Endothelial cell of umbilical vein (primary cell): ENCODE results near the gene ABCD3. TPM values are rescaled to one million over a fixed set of nuclear protein-coding genes. Genes with fewer than 3 reads are reported as not detected.

ENCODE experiments used
- BruUV-seq: library from RNA; stranded (reverse); fragments of 400-500 nt; replicated peaks from 2 replicates; lab custom pipeline; 2021; lab: Mats Ljungman, UMichigan
- CTCF ChIA-PET: fragments of 300-600, 350-600 bp; sonication (Branson Sonifier 250); formaldehyde crosslinking; loops from one replicate; lab custom pipeline; 2021; ENCODE audit warnings: antibody characterized with exemption, inconsistent platforms; lab: Charles Lee
- POLR2A ChIA-PET: fragments of 300-600, 350-600 bp; sonication (Branson Sonifier 250); formaldehyde crosslinking; loops from one replicate; lab custom pipeline; 2021; ENCODE audit warnings: antibody characterized with exemption, inconsistent platforms; lab: Charles Lee
- DNase-seq: peaks from one replicate; pipeline ENCODE4 v3.0.0-alpha.2; 2011; ENCODE audit warnings: low read depth, low spot score
- FAIRE-seq: peaks from 2 replicates; lab custom pipeline; 2011; peaks lifted over from hg19 to GRCh38; lab: Jason Lieb, UNC
- H2AFZ ChIP-seq: 2 replicates; pipeline ENCODE4 v1.6.0; 2012; ENCODE audit warnings: low read depth, low read length, control low read depth, inconsistent platforms
- H3K27ac ChIP-seq: 2 replicates; pipeline ENCODE4 v1.5.1; 2011; ENCODE audit warnings: low read depth, mild to moderate bottlenecking, control low read depth, low read length, moderate library complexity; ENCODE audit not compliant: insufficient read depth
- H3K27me3 ChIP-seq, 2 experiments: 2 replicates each; pipeline versions ENCODE4 v1.6.0 to v1.6.1; 2011; ENCODE audit warnings: low read length in 2 of 2, mixed read lengths in 1 of 2; ENCODE audit not compliant: control insufficient read depth in 2 of 2, insufficient read depth in 2 of 2
- H3K36me3 ChIP-seq, 2 experiments: 2 replicates in 1 of 2; 3 replicates in 1 of 2; pipeline ENCODE4 v1.5.1; 2011; ENCODE audit warnings: low read length in 2 of 2, mild to moderate bottlenecking in 1 of 2, moderate library complexity in 1 of 2; ENCODE audit not compliant: control insufficient read depth in 2 of 2, insufficient read depth in 2 of 2; ENCODE audit errors: extremely low read depth in 1 of 2
- H3K4me1 ChIP-seq: 3 replicates; pipeline ENCODE4 v1.5.1; 2011; ENCODE audit warnings: mild to moderate bottlenecking, low read length; ENCODE audit not compliant: control insufficient read depth, insufficient read depth; ENCODE audit errors: extremely low read depth
- H3K4me2 ChIP-seq: 2 replicates; pipeline ENCODE4 v1.6.1; 2011; ENCODE audit warnings: low read length, control low read depth, mixed read lengths; ENCODE audit not compliant: insufficient read depth
- H3K4me3 ChIP-seq, 3 experiments: fragments of 200-600 bp in 1 of 3; sonication (generic), shearing (Covaris generic) in 1 of 3; replicated peaks in 1 of 3; 2 replicates each; pipeline ENCODE4 v1.5.1; 2011 to 2016; ENCODE audit warnings: control low read depth in 3 of 3, low read length in 3 of 3, mild to moderate bottlenecking in 2 of 3, inconsistent platforms in 1 of 3, low read depth in 1 of 3, moderate library complexity in 1 of 3; ENCODE audit not compliant: insufficient read depth in 1 of 3
- H3K79me2 ChIP-seq: 2 replicates; pipeline ENCODE4 v1.6.0; 2012; ENCODE audit warnings: low read length, inconsistent platforms; ENCODE audit not compliant: control insufficient read depth, insufficient read depth
- H3K9ac ChIP-seq: replicated peaks from 2 replicates; pipeline ENCODE3; 2011; ENCODE audit warnings: low read length, control low read depth; ENCODE audit not compliant: insufficient read depth; ENCODE audit errors: extremely low read depth
- H3K9me1 ChIP-seq: replicated peaks from 3 replicates; pipeline ENCODE4 v1.6.0; 2011; ENCODE audit warnings: mild to moderate bottlenecking, low read length; ENCODE audit not compliant: control insufficient read depth, insufficient read depth; ENCODE audit errors: extremely low read depth
- H3K9me3 ChIP-seq: replicated peaks from 2 replicates; pipeline ENCODE4 v1.5.1; 2012; ENCODE audit warnings: low read length, inconsistent platforms; ENCODE audit not compliant: control insufficient read depth, insufficient read depth
- H4K20me1 ChIP-seq: replicated peaks from 2 replicates; pipeline ENCODE3; 2011; ENCODE audit warnings: mild to moderate bottlenecking, low read length; ENCODE audit not compliant: control insufficient read depth, insufficient read depth; ENCODE audit errors: extremely low read depth
- EZH2 ChIP-seq: IDR thresholded peaks from 2 replicates; pipeline ENCODE4 v1.6.1; 2012; ENCODE audit warnings: borderline replicate concordance, low read depth, mild to moderate bottlenecking, moderate library complexity, low read length, inconsistent platforms; ENCODE audit not compliant: severe bottlenecking
- FOS ChIP-seq: IDR thresholded peaks from 2 replicates; pipeline ENCODE4 v1.6.1; 2011; ENCODE audit warnings: mild to moderate bottlenecking, low read length, moderate library complexity, borderline replicate concordance; ENCODE audit not compliant: insufficient read depth
- GATA2 ChIP-seq: IDR thresholded peaks from 2 replicates; pipeline ENCODE4 v1.7.0; 2011; ENCODE audit warnings: low read depth, mild to moderate bottlenecking, moderate library complexity, mixed read lengths, low read length; ENCODE audit not compliant: insufficient read length, insufficient read depth
- JUN ChIP-seq: IDR thresholded peaks from 2 replicates; pipeline ENCODE4 v1.6.1; 2011; ENCODE audit warnings: borderline replicate concordance, low read depth; ENCODE audit not compliant: insufficient read length, insufficient read depth
- MYC ChIP-seq: IDR thresholded peaks from one replicate; pipeline ENCODE4 v1.6.1; 2011; ENCODE audit warnings: mild to moderate bottlenecking, low read depth, low read length
- POLR2A ChIP-seq: IDR thresholded peaks from 2 replicates; pipeline ENCODE4 v1.6.1; 2012; ENCODE audit warnings: low read depth, mild to moderate bottlenecking, control low read depth, low read length
- POLR2AphosphoS5 ChIP-seq: IDR thresholded peaks from 2 replicates; pipeline ENCODE4 v1.6.1; 2012; ENCODE audit warnings: low read depth, mild to moderate bottlenecking, control low read depth, low read length, moderate library complexity; ENCODE audit not compliant: insufficient read depth
- dilution Hi-C: fragments of 300-500 bp; cut with MboI; formaldehyde crosslinking; loops from one replicate; pipeline ENCODE4 v1.15.0; 2019; ENCODE audit warnings: low sequenced_read_pairs; ENCODE audit not compliant: extremely low pct_ligation_motif_present
- intact Hi-C: fragments of 100-400 bp; cut with micrococcal nuclease; formaldehyde crosslinking; loops from one replicate; pipeline ENCODE4 v1.10.0; 2022
- polyA plus RNA-seq, 4 experiments: library from polyadenylated mRNA; depleted of rRNA in 3 of 4; stranded (reverse) in 3 of 4; unstranded in 1 of 4; fragments of >200 nt; gene quantifications; 2 replicates each; pipeline versions ENCODE4 v1.2.1 to v1.2.3, GENCODE V29; 2011 to 2012; ENCODE audit warnings: missing spikeins in 1 of 4
- total RNA-seq: library from RNA; stranded (reverse); gene quantifications from 2 replicates; pipeline ENCODE4 v1.2.3, GENCODE V29; 2021
- TF ChIP-seq, protein P1 (sequence below): IDR thresholded peaks from 2 replicates; pipeline ENCODE4 v1.6.1; 2011; ENCODE audit not compliant: insufficient read depth, insufficient read length
- TF ChIP-seq, protein P2 (sequence below), 2 donors: IDR thresholded peaks; 1 replicate in 1 of 2; 2 replicates in 1 of 2; pipeline ENCODE4 v1.5.1; 2011; ENCODE audit warnings: low read length in 2 of 2, mild to moderate bottlenecking in 2 of 2, moderate library complexity in 2 of 2, control low read depth in 1 of 2, inconsistent platforms in 1 of 2, low read depth in 1 of 2; ENCODE audit not compliant: insufficient read depth in 1 of 2; ENCODE audit errors: extremely low read depth in 1 of 2

The ABCD3 gene
- total and polyA plus RNA-seq, 2 donors (not counting 3 experiments of a cell fraction or from before 2014, with no cell fraction given): 6.3 to 31.6 TPM

DNA sequence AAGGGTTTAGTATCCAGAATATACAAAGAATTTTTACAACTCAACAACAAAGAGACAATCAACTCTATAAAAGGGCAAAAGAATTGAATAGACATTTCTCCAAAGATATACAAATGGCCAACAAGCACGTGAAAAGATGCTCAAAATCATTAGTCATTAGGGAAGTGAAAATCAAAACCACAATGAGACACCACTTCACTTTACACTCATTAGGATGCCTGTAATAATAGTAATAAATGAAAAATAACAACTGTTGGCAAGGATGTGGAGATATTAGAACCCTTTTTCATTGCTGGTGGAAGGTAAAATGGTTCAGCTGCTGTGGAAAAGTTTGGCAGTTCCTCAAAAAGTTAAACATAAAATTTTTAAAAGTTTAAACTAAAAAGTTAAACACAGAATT lies 7.0 kb upstream of the ABCD3 start:
- dilution Hi-C loops: no loop called here
- Histone ChIP-seq H3K4me3 (no peak overlapping the region), H3K9ac (no peak overlapping the region), H3K9me3 (no peaks in the 10 kb centered on the region), H3K4me2 (no peak overlapping the region), H3K4me1 (peaks cover 5% of the 10 kb centered on the region), H3K27me3 (peaks cover 4 to 14% of the 10 kb centered on the region in 2 experiments), H3K27ac (no peak overlapping the region), H3K9me1 (no peaks in the 10 kb centered on the region), H3K36me3 (no peaks in the 10 kb centered on the region), H4K20me1 (no peaks in the 10 kb centered on the region), H2AFZ (no peak overlapping the region), H3K79me2 (no peaks in the 10 kb centered on the region)
- DNase-seq (no peak), FAIRE-seq (no peak)
- intact Hi-C loops: no loop called here
- BruUV-seq: no TSS peak
- TF ChIP-seq, protein P1, sequence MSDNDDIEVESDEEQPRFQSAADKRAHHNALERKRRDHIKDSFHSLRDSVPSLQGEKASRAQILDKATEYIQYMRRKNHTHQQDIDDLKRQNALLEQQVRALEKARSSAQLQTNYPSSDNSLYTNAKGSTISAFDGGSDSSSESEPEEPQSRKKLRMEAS: no peak
- no peak for TF ChIP-seq MYC
- TF ChIP-seq EZH2: no peak
- no peak for TF ChIP-seq POLR2A
- TF ChIP-seq JUN: no peak
- peak; percentile 20 for TF ChIP-seq FOS
- no peak for TF ChIP-seq POLR2AphosphoS5
- no peak for TF ChIP-seq GATA2
- TF ChIP-seq, protein P2, sequence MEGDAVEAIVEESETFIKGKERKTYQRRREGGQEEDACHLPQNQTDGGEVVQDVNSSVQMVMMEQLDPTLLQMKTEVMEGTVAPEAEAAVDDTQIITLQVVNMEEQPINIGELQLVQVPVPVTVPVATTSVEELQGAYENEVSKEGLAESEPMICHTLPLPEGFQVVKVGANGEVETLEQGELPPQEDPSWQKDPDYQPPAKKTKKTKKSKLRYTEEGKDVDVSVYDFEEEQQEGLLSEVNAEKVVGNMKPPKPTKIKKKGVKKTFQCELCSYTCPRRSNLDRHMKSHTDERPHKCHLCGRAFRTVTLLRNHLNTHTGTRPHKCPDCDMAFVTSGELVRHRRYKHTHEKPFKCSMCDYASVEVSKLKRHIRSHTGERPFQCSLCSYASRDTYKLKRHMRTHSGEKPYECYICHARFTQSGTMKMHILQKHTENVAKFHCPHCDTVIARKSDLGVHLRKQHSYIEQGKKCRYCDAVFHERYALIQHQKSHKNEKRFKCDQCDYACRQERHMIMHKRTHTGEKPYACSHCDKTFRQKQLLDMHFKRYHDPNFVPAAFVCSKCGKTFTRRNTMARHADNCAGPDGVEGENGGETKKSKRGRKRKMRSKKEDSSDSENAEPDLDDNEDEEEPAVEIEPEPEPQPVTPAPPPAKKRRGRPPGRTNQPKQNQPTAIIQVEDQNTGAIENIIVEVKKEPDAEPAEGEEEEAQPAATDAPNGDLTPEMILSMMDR (IDR thresholded peaks at IDR 0.05; ENCODE audit: extremely low read depth in 1 of 2, insufficient read depth in 1 of 2, low read depth in 1 of 2, low read length in 2 of 2): no peak
- POLR2A ChIA-PET: no interaction called here
- CTCF ChIA-PET: interaction anchor here (0.5 kb wide), 1 partner anchor 252 kb away, joined by 3 read pairs; no protein-coding TSS in a partner anchor
